B cell (primary cell): ENCODE measurements around the gene TSPAN17. TPM values are rescaled to one million over a fixed set of nuclear protein-coding genes. Genes with fewer than 3 reads are reported as not detected.

Source experiments
- ATAC-seq: fragments of 200-7000 bp; cut with Tn5 transposase; one replicate; pipeline ENCODE4 v1.10.0; 2021; ENCODE audit warnings: low read depth, mild to moderate bottlenecking, moderate number of reproducible peaks, moderate library complexity
- CTCF ChIA-PET: fragments of 350-600 bp; sonication (Branson Sonifier 250); formaldehyde crosslinking; loops from one replicate; lab custom pipeline; 2021; ENCODE audit warnings: antibody characterized with exemption, inconsistent platforms; lab: Charles Lee
- POLR2A ChIA-PET: fragments of 350-600 bp; sonication (Branson Sonifier 250); formaldehyde crosslinking; loops from one replicate; lab custom pipeline; 2021; ENCODE audit warnings: antibody characterized with exemption; lab: Charles Lee
- DNase-seq: peaks from one replicate; pipeline ENCODE4 v3.0.0; 2013
- H2AFZ ChIP-seq: 2 replicates; pipeline ENCODE4 v1.6.1; 2012; ENCODE audit warnings: mild to moderate bottlenecking, low read depth, low read length; ENCODE audit not compliant: insufficient read depth, poor library complexity, severe bottlenecking
- H3K27ac ChIP-seq, 2 donors: 1 replicate in 1 of 2; 2 replicates in 1 of 2; pipeline ENCODE4 v1.5.1; 2012 to 2013; ENCODE audit warnings: low read length in 2 of 2, mild to moderate bottlenecking in 2 of 2, moderate library complexity in 1 of 2
- H3K27me3 ChIP-seq, 4 experiments: fragments of 200-600 bp in 1 of 4; sonication (generic) in 1 of 4; replicated peaks in 1 of 4; 1 replicate in 2 of 4; 2 replicates in 2 of 4; pipeline versions ENCODE4 v1.6.1 to v1.7.0; 2013 to 2016; ENCODE audit warnings: low read length in 3 of 4, mild to moderate bottlenecking in 2 of 4, mixed read lengths in 1 of 4, moderate library complexity in 1 of 4; ENCODE audit not compliant: insufficient read depth in 4 of 4, control insufficient read depth in 3 of 4; ENCODE audit errors: control extremely low read depth in 1 of 4
- H3K36me3 ChIP-seq, 2 experiments: replicated peaks in 1 of 2; 1 replicate in 1 of 2; 2 replicates in 1 of 2; pipeline versions ENCODE4 v1.6.1 to v1.7.1; 2013; ENCODE audit warnings: low read length in 1 of 2; ENCODE audit not compliant: insufficient read depth in 2 of 2, control insufficient read depth in 1 of 2; ENCODE audit errors: control extremely low read depth in 1 of 2, extremely low read depth in 1 of 2
- H3K4me1 ChIP-seq, 2 donors: fragments of 200-600 bp in 1 of 2; sonication (generic) in 1 of 2; 1 replicate in 1 of 2; 2 replicates in 1 of 2; pipeline versions ENCODE4 v1.5.1 to v1.6.1; 2013 to 2017; ENCODE audit warnings: low read length in 2 of 2; ENCODE audit not compliant: control insufficient read depth in 2 of 2, insufficient read depth in 2 of 2
- H3K4me2 ChIP-seq: replicated peaks from 2 replicates; pipeline ENCODE3; 2012; ENCODE audit warnings: mild to moderate bottlenecking, low read depth, low read length; ENCODE audit not compliant: poor library complexity, severe bottlenecking
- H3K4me3 ChIP-seq, 5 experiments: fragments of 200-600 bp in 1 of 5; sonication (generic) in 1 of 5; 1 replicate in 3 of 5; 2 replicates in 2 of 5; pipeline versions ENCODE4 v1.5.1 to v1.7.0; 2011 to 2016; ENCODE audit warnings: low read length in 4 of 5, mild to moderate bottlenecking in 4 of 5, low read depth in 2 of 5, control low read depth in 1 of 5, moderate library complexity in 1 of 5; ENCODE audit not compliant: insufficient read depth in 1 of 5; ENCODE audit errors: control extremely low read depth in 1 of 5, extremely low read depth in 1 of 5
- H3K79me2 ChIP-seq: fragments of 200-600 bp; sonication (generic); one replicate; pipeline ENCODE4 v1.6.0; 2016; ENCODE audit warnings: low read length; ENCODE audit not compliant: control insufficient read depth, insufficient read depth
- H3K9ac ChIP-seq: fragments of 200-600 bp; sonication (generic); 2 replicates; pipeline ENCODE4 v1.6.1; 2017; ENCODE audit warnings: mild to moderate bottlenecking, low read length, moderate library complexity
- H3K9me3 ChIP-seq, 3 donors: one replicate each; pipeline versions ENCODE4 v1.6.1 to v1.7.1; 2013; ENCODE audit warnings: low read length in 2 of 3; ENCODE audit not compliant: control insufficient read depth in 2 of 3, insufficient read depth in 1 of 3; ENCODE audit errors: control extremely low read depth in 1 of 3
- H4K20me1 ChIP-seq: 2 replicates; pipeline ENCODE4 v1.6.0; 2012; ENCODE audit warnings: mild to moderate bottlenecking, low read length; ENCODE audit not compliant: insufficient read depth, control insufficient read depth, poor library complexity, severe bottlenecking
- H3K27ac Mint-ChIP-seq: one replicate; pipeline ENCODE4 v1.8.0; 2021; ENCODE audit warnings: mixed read lengths
- H3K27me3 Mint-ChIP-seq: one replicate; pipeline ENCODE4 v1.8.0; 2021; ENCODE audit warnings: mixed read lengths
- H3K4me1 Mint-ChIP-seq: one replicate; pipeline ENCODE4 v1.8.0; 2021; ENCODE audit warnings: mixed read lengths
- H3K4me3 Mint-ChIP-seq: one replicate; pipeline ENCODE4 v1.8.0; 2021; ENCODE audit warnings: mixed read lengths
- H3K9me3 Mint-ChIP-seq: one replicate; pipeline ENCODE4 v1.8.0; 2022; ENCODE audit warnings: mixed read lengths; ENCODE audit not compliant: insufficient read depth
- CTCF ChIP-seq: fragments of 200-600 bp; IDR thresholded peaks from one replicate; pipeline ENCODE4 v1.8.0; 2022; ENCODE audit warnings: antibody characterized with exemption, mild to moderate bottlenecking
- EZH2 ChIP-seq: IDR thresholded peaks from 2 replicates; pipeline ENCODE4 v1.6.1; 2012; ENCODE audit warnings: borderline replicate concordance, low read depth, mild to moderate bottlenecking, moderate library complexity, low read length; ENCODE audit not compliant: insufficient read depth, poor library complexity, severe bottlenecking
- WGBS: methylation state at CpG from one replicate; pipeline ENCODE4 v1.1.5; 2013; ENCODE audit warnings: missing lambda C conversion rate; ENCODE audit not compliant: insufficient coverage; 5-methylcytosine and 5-hydroxymethylcytosine counted together
- intact Hi-C: fragments of 100-400 bp; cut with micrococcal nuclease; formaldehyde crosslinking; loops from one replicate; pipeline ENCODE4 v1.10.0; 2022
- polyA plus RNA-seq: library from polyadenylated mRNA; depleted of rRNA; stranded (reverse); fragments of >200 nt; gene quantifications from 2 replicates; pipeline ENCODE4 v1.2.3, GENCODE V29; 2012
- total RNA-seq, 2 donors: library from RNA; stranded (reverse); fragments of 120-200 nt in 1 of 2; gene quantifications; 1 replicate in 1 of 2; 2 replicates in 1 of 2; pipeline versions ENCODE4 v1.2.3 to v1.2.4, GENCODE V29; 2013 to 2022

Gene TSPAN17
- total and polyA plus RNA-seq, 2 donors (not counting 1 experiment from before 2014, with no cell fraction given), result 20.5 to 21.0 TPM

GRCh38 chr5:176695073-176695472 is 47.8 kb downstream of the TSPAN17 start:
- Histone ChIP-seq H3K4me2 (no peak overlapping the region), H3K27me3 (peaks cover 0 to 55% (median 2%) of the 10 kb centered on the region in 4 experiments), H3K4me1 (no peaks in the 10 kb centered on the region), H3K27ac (no peak overlapping the region), H3K4me3 (no peak overlapping the region), H4K20me1 (no peaks in the 10 kb centered on the region), H3K79me2 (no peaks in the 10 kb centered on the region), H3K36me3 (no peaks in the 10 kb centered on the region), H2AFZ (no peak overlapping the region), H3K9me3 (peaks cover 0 to 9% (median 0%) of the 10 kb centered on the region in 3 donors), H3K9ac (no peak overlapping the region)
- Mint-ChIP-seq H3K27ac (no peak overlapping the region), H3K4me1 (no peaks in the 10 kb centered on the region), H3K27me3 (peaks cover 76% of the 10 kb centered on the region), H3K4me3 (no peak overlapping the region), H3K9me3 (no peaks in the 10 kb centered on the region)
- 78% methylated on average over 4 of the region's 8 CpGs for WGBS
- ChIA-PET CTCF (no interaction called here), POLR2A (no interaction called here)
- intact Hi-C loops, result no loop called here
- TF ChIP-seq EZH2 (no peak), CTCF (no peak)
- no peak for DNase-seq
- ATAC-seq, result no peak

- TF ChIP-seq EZH2, result no peak
- no peak for TF ChIP-seq CTCF
- ATAC-seq, result no peak
- intact Hi-C loops, result no loop called here
- Histone ChIP-seq H3K79me2 (no peaks in the 10 kb centered on the region), H3K4me1 (no peaks in the 10 kb centered on the region), H2AFZ (no peak overlapping the region), H3K9ac (no peak overlapping the region), H3K9me3 (no peaks in the 10 kb centered on the region), H3K27ac (no peak overlapping the region), H3K4me2 (no peak overlapping the region), H3K27me3 (peaks cover 0 to 38% (median 3%) of the 10 kb centered on the region in 4 experiments), H4K20me1 (no peaks in the 10 kb centered on the region), H3K4me3 (no peak overlapping the region), H3K36me3 (no peaks in the 10 kb centered on the region)
- POLR2A ChIA-PET, result no interaction called here
- H3K4me3 Mint-ChIP-seq, result no peak overlapping the region
- H3K9me3 Mint-ChIP-seq, result no peaks in the 10 kb centered on the region
- 64% methylated on average over 8 of the region's 10 CpGs for WGBS
- CTCF ChIA-PET, result no interaction called here
- H3K27me3 Mint-ChIP-seq, result peaks cover 74% of the 10 kb centered on the region
- no peak for DNase-seq
- no peak overlapping the region for H3K27ac Mint-ChIP-seq
- H3K4me1 Mint-ChIP-seq, result no peaks in the 10 kb centered on the region
Measured at GRCh38 chr5:176697267-176697933, 50.1 kb downstream of the TSPAN17 start.
